Fibroblast of mammary gland (primary cell): ENCODE results near the gene JAG2.

ENCODE experiments used
- DNase-seq: peaks from one replicate; pipeline ENCODE4 v3.0.0-alpha.2; 2010; ENCODE audit warnings: low read depth
- H3K4me3 ChIP-seq: 2 replicates; pipeline ENCODE4 v1.5.1; 2011; ENCODE audit warnings: low read depth, mild to moderate bottlenecking, low read length, moderate library complexity; ENCODE audit not compliant: control insufficient read depth
- CTCF ChIP-seq: conservative IDR thresholded peaks from 2 replicates; pipeline ENCODE4 v1.5.1; 2011; ENCODE audit warnings: low read depth, low read length, inconsistent platforms; ENCODE audit not compliant: control insufficient read depth, insufficient read depth

Gene JAG2

GRCh38 chr14:105155681-105156413, 12.7 kb downstream of the JAG2 start:
- no peak for TF ChIP-seq CTCF
- DNase-seq = no peak
- H3K4me3 ChIP-seq = no peak overlapping the region

- H3K4me3 ChIP-seq = no peak overlapping the region
- no peak for DNase-seq
- no peak for TF ChIP-seq CTCF
These were observed 13.4 kb downstream of the JAG2 start for GRCh38 chr14:105155071-105155651.

- DNase-seq = no peak
- TF ChIP-seq CTCF = no peak
- H3K4me3 ChIP-seq = no peak overlapping the region
These were observed 14.1 kb downstream of the JAG2 start for GRCh38 chr14:105154476-105154871.

GRCh38 chr14:105153739-105154475, 14.7 kb downstream of the JAG2 start:
- no peak overlapping the region for H3K4me3 ChIP-seq
- no peak for DNase-seq
- TF ChIP-seq CTCF = no peak

- no peak for DNase-seq
- TF ChIP-seq CTCF = no peak
- no peak overlapping the region for H3K4me3 ChIP-seq
These were observed 15.2 kb downstream of the JAG2 start for GRCh38 chr14:105153331-105153731.

- H3K4me3 ChIP-seq = no peak overlapping the region
- no peak for TF ChIP-seq CTCF
- no peak for DNase-seq
These were observed 15.8 kb downstream of the JAG2 start for GRCh38 chr14:105152794-105153241.
